ENCODE results near the gene PSORS1C1.

DNA sequence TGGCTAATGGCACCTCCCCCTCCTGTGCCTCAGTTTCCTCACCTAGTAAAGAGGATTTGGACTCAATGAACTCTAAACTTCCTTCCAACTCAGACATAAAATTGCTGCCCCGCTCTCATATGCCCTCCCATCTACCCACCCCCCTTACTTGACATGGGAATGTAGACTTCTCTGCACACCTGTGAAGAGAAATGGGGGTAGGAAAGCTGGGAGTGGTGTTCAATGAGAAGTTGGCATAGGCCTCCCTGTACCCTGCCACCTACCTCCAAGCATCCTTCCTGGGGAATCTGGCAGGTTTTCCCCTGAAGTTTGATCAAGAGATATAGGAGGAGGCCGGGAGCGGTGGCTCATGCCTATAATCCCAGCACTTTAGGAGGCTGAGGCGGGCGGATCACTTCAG, 59.8 kb downstream of the PSORS1C1 start:
- TF ChIP-seq, protein P1, sequence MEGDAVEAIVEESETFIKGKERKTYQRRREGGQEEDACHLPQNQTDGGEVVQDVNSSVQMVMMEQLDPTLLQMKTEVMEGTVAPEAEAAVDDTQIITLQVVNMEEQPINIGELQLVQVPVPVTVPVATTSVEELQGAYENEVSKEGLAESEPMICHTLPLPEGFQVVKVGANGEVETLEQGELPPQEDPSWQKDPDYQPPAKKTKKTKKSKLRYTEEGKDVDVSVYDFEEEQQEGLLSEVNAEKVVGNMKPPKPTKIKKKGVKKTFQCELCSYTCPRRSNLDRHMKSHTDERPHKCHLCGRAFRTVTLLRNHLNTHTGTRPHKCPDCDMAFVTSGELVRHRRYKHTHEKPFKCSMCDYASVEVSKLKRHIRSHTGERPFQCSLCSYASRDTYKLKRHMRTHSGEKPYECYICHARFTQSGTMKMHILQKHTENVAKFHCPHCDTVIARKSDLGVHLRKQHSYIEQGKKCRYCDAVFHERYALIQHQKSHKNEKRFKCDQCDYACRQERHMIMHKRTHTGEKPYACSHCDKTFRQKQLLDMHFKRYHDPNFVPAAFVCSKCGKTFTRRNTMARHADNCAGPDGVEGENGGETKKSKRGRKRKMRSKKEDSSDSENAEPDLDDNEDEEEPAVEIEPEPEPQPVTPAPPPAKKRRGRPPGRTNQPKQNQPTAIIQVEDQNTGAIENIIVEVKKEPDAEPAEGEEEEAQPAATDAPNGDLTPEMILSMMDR (conservative IDR thresholded peaks at IDR 0.05 in 1 of 2, IDR thresholded peaks at IDR 0.05 in 1 of 2; ENCODE audit: low read depth in 1 of 2, low read length in 2 of 2) = no peak
- no peak for TF ChIP-seq EZH2 (IDR thresholded peaks at IDR 0.05; ENCODE audit: low read length, missing control alignments)
